H9 (cell line): ENCODE results near the gene GALNT7. TPM values are rescaled to one million over a fixed set of nuclear protein-coding genes. Genes with fewer than 3 reads are reported as not detected.

Experiments used
- DNase-seq: peaks from one replicate; pipeline ENCODE4 v3.0.0-alpha.2; 2017
- H2AFZ ChIP-seq: one replicate; pipeline ENCODE4 v1.6.1; 2013; ENCODE audit warnings: mild to moderate bottlenecking, low read length, control low read depth, moderate library complexity
- H2AK5ac ChIP-seq: 2 replicates; pipeline ENCODE4 v1.6.1; 2013; ENCODE audit warnings: low read length, control low read depth, mixed read lengths; ENCODE audit not compliant: insufficient read length
- H2BK120ac ChIP-seq: one replicate; pipeline ENCODE4 v1.6.1; 2013; ENCODE audit warnings: low read depth, mild to moderate bottlenecking, low read length, control low read depth, inconsistent platforms; ENCODE audit not compliant: poor library complexity, severe bottlenecking
- H2BK12ac ChIP-seq: 2 replicates; pipeline ENCODE4 v1.6.1; 2013; ENCODE audit warnings: low read length, control low read depth, mixed read lengths, low read depth; ENCODE audit not compliant: insufficient read length
- H2BK15ac ChIP-seq: 2 replicates; pipeline ENCODE4 v1.6.1; 2013; ENCODE audit warnings: low read depth, low read length, control low read depth
- H2BK20ac ChIP-seq: one replicate; pipeline ENCODE4 v1.6.1; 2013; ENCODE audit warnings: low read depth, mild to moderate bottlenecking, low read length, control low read depth, inconsistent platforms; ENCODE audit not compliant: poor library complexity, severe bottlenecking
- H2BK5ac ChIP-seq: 2 replicates; pipeline ENCODE4 v1.6.1; 2013; ENCODE audit warnings: low read length, control low read depth, mixed read lengths; ENCODE audit not compliant: insufficient read length
- H3K14ac ChIP-seq: 2 replicates; pipeline ENCODE4 v1.6.1; 2013; ENCODE audit warnings: low read length, control low read depth; ENCODE audit not compliant: insufficient read depth
- H3K18ac ChIP-seq: 2 replicates; pipeline ENCODE4 v1.6.1; 2013; ENCODE audit warnings: low read depth, mild to moderate bottlenecking, mixed read lengths, low read length, control low read depth; ENCODE audit not compliant: insufficient read length
- H3K23ac ChIP-seq: 2 replicates; pipeline ENCODE4 v1.6.1; 2013; ENCODE audit warnings: low read length, control low read depth, mixed read lengths, low read depth; ENCODE audit not compliant: insufficient read length
- H3K23me2 ChIP-seq: 2 replicates; pipeline ENCODE4 v1.6.1; 2013; ENCODE audit warnings: low read depth, mild to moderate bottlenecking, mixed read lengths, low read length, control low read depth; ENCODE audit not compliant: insufficient read length, poor library complexity, severe bottlenecking
- H3K27ac ChIP-seq: 2 replicates; pipeline ENCODE4 v1.5.1; 2013; ENCODE audit warnings: low read length, control low read depth, mixed read lengths, low read depth; ENCODE audit not compliant: insufficient read length
- H3K27me3 ChIP-seq: 2 replicates; pipeline ENCODE4 v1.6.1; 2013; ENCODE audit warnings: low read length, control low read depth, inconsistent platforms; ENCODE audit not compliant: insufficient read depth
- H3K4ac ChIP-seq: 2 replicates; pipeline ENCODE4 v1.6.1; 2013; ENCODE audit warnings: low read depth, mild to moderate bottlenecking, control low read depth, inconsistent platforms, low read length, moderate library complexity
- H3K4me1 ChIP-seq: 2 replicates; pipeline ENCODE4 v1.6.1; 2013; ENCODE audit warnings: low read length, control low read depth, inconsistent platforms; ENCODE audit not compliant: insufficient read depth
- H3K4me2 ChIP-seq: 2 replicates; pipeline ENCODE4 v1.6.1; 2013; ENCODE audit warnings: low read length, control low read depth, mixed read lengths; ENCODE audit not compliant: insufficient read length, insufficient read depth
- H3K56ac ChIP-seq: 2 replicates; pipeline ENCODE4 v1.6.1; 2013; ENCODE audit warnings: low read depth, mild to moderate bottlenecking, mixed read lengths, low read length, control low read depth; ENCODE audit not compliant: insufficient read length
- H3K79me1 ChIP-seq: 2 replicates; pipeline ENCODE4 v1.6.1; 2013; ENCODE audit warnings: low read depth, mild to moderate bottlenecking, moderate library complexity, low read length, control low read depth, inconsistent platforms; ENCODE audit not compliant: insufficient read depth, poor library complexity, severe bottlenecking
- H3K79me2 ChIP-seq: 2 replicates; pipeline ENCODE4 v1.6.1; 2013; ENCODE audit warnings: low read length, control low read depth, inconsistent platforms; ENCODE audit not compliant: insufficient read depth
- H3K9ac ChIP-seq: 2 replicates; pipeline ENCODE4 v1.6.1; 2013; ENCODE audit warnings: low read length, control low read depth, mixed read lengths; ENCODE audit not compliant: insufficient read length; ENCODE audit errors: extremely low read depth
- H3K9me3 ChIP-seq: one replicate; pipeline ENCODE4 v1.6.1; 2013; ENCODE audit warnings: low read depth, low read length, inconsistent platforms; ENCODE audit not compliant: control insufficient read depth
- H3T11ph ChIP-seq: one replicate; pipeline ENCODE4 v1.6.1; 2013; ENCODE audit warnings: mild to moderate bottlenecking, low read length, control low read depth, inconsistent platforms
- H4K20me1 ChIP-seq: one replicate; pipeline ENCODE4 v1.6.1; 2013; ENCODE audit not compliant: control insufficient read depth, insufficient read length, insufficient read depth
- H4K5ac ChIP-seq: 2 replicates; pipeline ENCODE4 v1.6.1; 2013; ENCODE audit warnings: low read depth, mild to moderate bottlenecking, mixed read lengths, low read length, control low read depth; ENCODE audit not compliant: insufficient read length
- H4K8ac ChIP-seq: replicated peaks from 2 replicates; pipeline ENCODE4 v1.6.1; 2013; ENCODE audit warnings: low read length, control low read depth, mixed read lengths, low read depth; ENCODE audit not compliant: insufficient read length
- H4K91ac ChIP-seq: 2 replicates; pipeline ENCODE4 v1.6.1; 2013; ENCODE audit warnings: low read depth, mild to moderate bottlenecking, moderate library complexity, mixed read lengths, low read length, control low read depth; ENCODE audit not compliant: insufficient read length
- H3K27ac Mint-ChIP-seq, 3 experiments: 2 replicates in 2 of 3; 3 replicates in 1 of 3; pipeline ENCODE4 v1.8.0; 2020 to 2021; ENCODE audit warnings: mixed read lengths in 3 of 3, mild to moderate bottlenecking in 1 of 3, moderate library complexity in 1 of 3
- H3K27me3 Mint-ChIP-seq: 2 replicates; pipeline ENCODE4 v1.8.0; 2021; ENCODE audit warnings: low read depth, mild to moderate bottlenecking, moderate library complexity, mixed read lengths
- H3K36me3 Mint-ChIP-seq, 3 experiments: 2 replicates in 2 of 3; 3 replicates in 1 of 3; pipeline ENCODE4 v1.8.0; 2020 to 2021; ENCODE audit warnings: low read depth in 3 of 3, mixed read lengths in 3 of 3; ENCODE audit not compliant: insufficient read depth in 1 of 3
- H3K4me1 Mint-ChIP-seq, 2 experiments: 2 replicates each; pipeline ENCODE4 v1.8.0; 2020; ENCODE audit warnings: mixed read lengths in 2 of 2
- H3K4me3 Mint-ChIP-seq, 2 experiments: 2 replicates in 1 of 2; 3 replicates in 1 of 2; pipeline ENCODE4 v1.8.0; 2020 to 2021; ENCODE audit warnings: mild to moderate bottlenecking in 2 of 2, mixed read lengths in 2 of 2, moderate library complexity in 1 of 2
- H3K9me3 Mint-ChIP-seq, 2 experiments: 2 replicates in 1 of 2; 3 replicates in 1 of 2; pipeline ENCODE4 v1.8.0; 2020; ENCODE audit warnings: mild to moderate bottlenecking in 2 of 2, mixed read lengths in 2 of 2, moderate library complexity in 1 of 2
- WGBS: extraction: QIAGEN DNeasy Blood & Tissue Kit; methylation state at CpG from one replicate; pipeline ENCODE4 v1.1.7; 2013; ENCODE audit warnings: missing lambda C conversion rate, low lambda C conversion rate, mixed read lengths; ENCODE audit not compliant: insufficient read length; ENCODE audit errors: extremely low coverage; 5-methylcytosine and 5-hydroxymethylcytosine counted together
- total RNA-seq: library from RNA; stranded (reverse); gene quantifications from 2 replicates; pipeline ENCODE4 v1.2.1, GENCODE V29; 2021
- TF ChIP-seq, protein P1 (sequence below): fragments of 200-600 bp; sonication (generic); conservative IDR thresholded peaks from 3 replicates; pipeline ENCODE4 v1.8.0; 2021; ENCODE audit warnings: antibody characterized with exemption, mild to moderate bottlenecking

Gene GALNT7
- total RNA-seq, 1 experiment from 2014 or later, result 57.3 TPM

DNA sequence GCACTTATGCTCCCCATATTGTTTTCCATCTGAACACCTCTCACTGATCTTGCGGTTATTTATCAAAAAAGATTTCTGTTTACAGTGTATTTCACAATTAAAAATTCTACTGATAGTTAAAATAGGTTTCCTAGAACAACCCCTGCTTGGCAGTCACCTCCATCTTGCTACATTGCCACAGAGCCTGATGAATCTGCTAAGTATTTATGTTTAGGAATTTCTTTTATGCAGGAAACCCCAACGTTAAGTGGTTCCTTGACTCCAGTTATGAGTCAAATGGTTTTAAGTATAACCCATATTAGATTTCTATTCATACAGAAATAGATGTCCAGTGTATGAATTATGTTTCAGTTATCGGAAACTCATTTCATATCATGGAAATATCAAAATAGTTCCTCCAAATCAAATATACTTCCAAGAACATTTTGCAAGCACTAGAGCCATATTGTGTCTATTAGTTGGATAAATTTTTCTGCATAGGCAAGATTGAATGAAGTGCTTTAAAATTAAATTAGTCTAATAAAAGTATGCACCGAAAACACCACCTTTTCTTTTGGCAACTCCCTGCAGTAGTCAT is 20.6 kb downstream of the GALNT7 start:
- Histone ChIP-seq H3K18ac (no peak overlapping the region), H4K20me1 (no peaks in the 10 kb centered on the region), H3K4me1 (peaks cover 15% of the 10 kb centered on the region; the same call in 1 of the 2 replicates), H2BK20ac (no peak overlapping the region), H2BK120ac (no peak overlapping the region), H2AK5ac (no peak overlapping the region), H4K8ac (no peak overlapping the region), H3K56ac (no peak overlapping the region), H2AFZ (no peak overlapping the region), H3K9me3 (no peaks in the 10 kb centered on the region), H2BK15ac (no peak overlapping the region), H2BK5ac (no peak overlapping the region), H3T11ph (no peak overlapping the region), H3K4me2 (no peak overlapping the region), H4K5ac (no peak overlapping the region), H3K23ac (no peak overlapping the region), H3K4ac (no peak overlapping the region), H3K79me1 (peaks cover 6% of the 10 kb centered on the region), H3K9ac (no peak overlapping the region), H4K91ac (no peak overlapping the region), H3K27ac (no peak overlapping the region), H3K14ac (no peak overlapping the region), H3K27me3 (no peaks in the 10 kb centered on the region), H3K79me2 (peaks cover 30% of the 10 kb centered on the region), H3K23me2 (no peaks in the 10 kb centered on the region), H2BK12ac (no peak overlapping the region)
- TF ChIP-seq, protein P1, sequence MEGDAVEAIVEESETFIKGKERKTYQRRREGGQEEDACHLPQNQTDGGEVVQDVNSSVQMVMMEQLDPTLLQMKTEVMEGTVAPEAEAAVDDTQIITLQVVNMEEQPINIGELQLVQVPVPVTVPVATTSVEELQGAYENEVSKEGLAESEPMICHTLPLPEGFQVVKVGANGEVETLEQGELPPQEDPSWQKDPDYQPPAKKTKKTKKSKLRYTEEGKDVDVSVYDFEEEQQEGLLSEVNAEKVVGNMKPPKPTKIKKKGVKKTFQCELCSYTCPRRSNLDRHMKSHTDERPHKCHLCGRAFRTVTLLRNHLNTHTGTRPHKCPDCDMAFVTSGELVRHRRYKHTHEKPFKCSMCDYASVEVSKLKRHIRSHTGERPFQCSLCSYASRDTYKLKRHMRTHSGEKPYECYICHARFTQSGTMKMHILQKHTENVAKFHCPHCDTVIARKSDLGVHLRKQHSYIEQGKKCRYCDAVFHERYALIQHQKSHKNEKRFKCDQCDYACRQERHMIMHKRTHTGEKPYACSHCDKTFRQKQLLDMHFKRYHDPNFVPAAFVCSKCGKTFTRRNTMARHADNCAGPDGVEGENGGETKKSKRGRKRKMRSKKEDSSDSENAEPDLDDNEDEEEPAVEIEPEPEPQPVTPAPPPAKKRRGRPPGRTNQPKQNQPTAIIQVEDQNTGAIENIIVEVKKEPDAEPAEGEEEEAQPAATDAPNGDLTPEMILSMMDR, result no peak
- no CpG with 5 or more reads among the region's 4 CpGs for WGBS
- H3K9me3 Mint-ChIP-seq, result peaks cover 1 to 2% of the 10 kb centered on the region in 2 experiments; a peak in 4 of 5 replicates
- no peaks in the 10 kb centered on the region for H3K27me3 Mint-ChIP-seq
- peaks cover 3 to 7% (median 7%) of the 10 kb centered on the region in 3 experiments; a peak in 5 of 7 replicates for H3K36me3 Mint-ChIP-seq
- no peak overlapping the region for H3K4me3 Mint-ChIP-seq
- peaks cover 51 to 65% of the 10 kb centered on the region in 2 experiments for H3K4me1 Mint-ChIP-seq
- DNase-seq, result no peak
- peak overlapping the region in 2 of 3 experiments; percentile 37 to 67; a peak in 3 of 7 replicates for H3K27ac Mint-ChIP-seq
